Adipose tissue (tissue), 3 donors: ENCODE data around the gene GFM2. TPM values are rescaled to one million over a fixed set of nuclear protein-coding genes. Genes with fewer than 3 reads are reported as not detected.

Source experiments
- polyA plus RNA-seq, 3 donors: library from polyadenylated mRNA; stranded (reverse); fragments of 200-250 nt; gene quantifications; one replicate each; pipeline ENCODE4 v1.2.3, GENCODE V29; 2013
- donor health status: healthy with polysubstance abuse.
- donor health status: Bipolar disorder and iron deficiency.
- donor health status: healthy.

GFM2 gene
- polyA plus RNA-seq, 3 donors, result 7.8 to 13.2 (median 12.5) TPM

Other genes with a start within 250 kb of the GFM2 start
- 10 to 100 TPM in 1 of 3 donors, 1 to 10 TPM in 2; 4.4 to 11.1 (median 5.4) TPM for gene ENC1, start 126.4 kb downstream of the GFM2 start, polyA plus RNA-seq
- 10 to 100 TPM; 47.0 to 73.6 (median 68.6) TPM for gene HEXB, start 81.9 kb downstream of the GFM2 start, polyA plus RNA-seq
- gene NSA2, start 132 bp upstream of the GFM2 start, polyA plus RNA-seq, result 100 to 1,000 TPM in 2 of 3 donors, 10 to 100 TPM in 1; 72.2 to 159 (median 124) TPM
- gene FAM169A, start 99.3 kb upstream of the GFM2 start, polyA plus RNA-seq, result under 1 TPM in 2 of 3 donors, not detected in 1; 0.30 to 0.39 TPM